IgD-negative memory B cell (primary cell): Measurements from ENCODE around the gene ZBTB7C. TPM values are rescaled to one million over a fixed set of nuclear protein-coding genes. Genes with fewer than 3 reads are reported as not detected.

ENCODE experiments used
- H3K27ac Mint-ChIP-seq, 3 donors: one replicate each; pipeline ENCODE4 v1.8.0; 2020 to 2022; ENCODE audit warnings: mild to moderate bottlenecking in 3 of 3, mixed read lengths in 3 of 3, moderate library complexity in 1 of 3
- H3K27me3 Mint-ChIP-seq: one replicate; pipeline ENCODE4 v1.8.0; 2021; ENCODE audit warnings: mixed read lengths
- H3K36me3 Mint-ChIP-seq: one replicate; pipeline ENCODE4 v1.8.0; 2020; ENCODE audit warnings: mild to moderate bottlenecking, mixed read lengths
- H3K4me1 Mint-ChIP-seq, 3 donors: one replicate each; pipeline ENCODE4 v1.8.0; 2020 to 2022; ENCODE audit warnings: mixed read lengths in 3 of 3, mild to moderate bottlenecking in 1 of 3
- H3K4me3 Mint-ChIP-seq, 4 donors: one replicate each; pipeline ENCODE4 v1.8.0; 2020 to 2022; ENCODE audit warnings: mild to moderate bottlenecking in 4 of 4, mixed read lengths in 4 of 4, moderate library complexity in 3 of 4
- H3K9me3 Mint-ChIP-seq, 3 donors: one replicate each; pipeline ENCODE4 v1.8.0; 2020 to 2021; ENCODE audit warnings: mixed read lengths in 3 of 3, mild to moderate bottlenecking in 1 of 3
- polyA plus RNA-seq: library from polyadenylated mRNA; unstranded; fragments of 300-500 nt; fragmentation: Illumina TruSeq; gene quantifications from one replicate; pipeline ENCODE4 v1.2.3, GENCODE V29; 2021

Gene ZBTB7C
- polyA plus RNA-seq, 1 donor from 2014 or later, result not detected

GRCh38 chr18:47978603-47979002, 430.6 kb downstream of the ZBTB7C start:
- Mint-ChIP-seq H3K27ac (peak overlapping the region in 1 of 3 donors; percentile 61), H3K36me3 (no peaks in the 10 kb centered on the region), H3K4me1 (peaks cover 0 to 2% (median 2%) of the 10 kb centered on the region in 3 donors), H3K4me3 (peak overlapping the region in 1 of 4 donors; percentile 35), H3K9me3 (peaks cover 0 to 5% (median 0%) of the 10 kb centered on the region in 3 donors), H3K27me3 (peaks cover 4% of the 10 kb centered on the region)

GRCh38 chr18:47978141-47978540, 431.0 kb downstream of the ZBTB7C start:
- Mint-ChIP-seq H3K27me3 (peaks cover 4% of the 10 kb centered on the region), H3K36me3 (no peaks in the 10 kb centered on the region), H3K4me3 (no peak overlapping the region), H3K27ac (no peak overlapping the region), H3K9me3 (peaks cover 0 to 5% (median 0%) of the 10 kb centered on the region in 3 donors), H3K4me1 (peaks cover 0 to 2% (median 2%) of the 10 kb centered on the region in 3 donors)

Other genes with a start within 250 kb of the ZBTB7C start
- not detected for gene CTIF, start 129.6 kb upstream of the ZBTB7C start, polyA plus RNA-seq